Tibial artery (tissue), 4 donors: ENCODE measurements around the gene AK8.
A peak's percentile ranks its signal among the peaks of the same experiment; 100 is the strongest.

Experiments used
- DNase-seq, 2 donors: peaks; one replicate each; pipeline ENCODE4 v3.0.0-alpha.2; 2019
- H3K27ac ChIP-seq, 2 donors: fragments of 200-600 bp; sonication (generic) in 1 of 2; 1 replicate in 1 of 2; 2 replicates in 1 of 2; pipeline ENCODE4 v1.5.1; 2018 to 2019; ENCODE audit warnings: mild to moderate bottlenecking in 1 of 2
- H3K27me3 ChIP-seq, 2 donors: fragments of 200-600 bp; sonication (generic) in 1 of 2; one replicate each; pipeline versions ENCODE4 v1.5.1 to v1.6.0; 2016 to 2019
- H3K36me3 ChIP-seq, 3 donors: fragments of 200-600 bp; sonication (generic) in 2 of 3; one replicate each; pipeline ENCODE4 v1.5.1; 2016 to 2019; ENCODE audit warnings: mild to moderate bottlenecking in 2 of 3
- H3K4me1 ChIP-seq, 4 donors: fragments of 200-600 bp; sonication (generic) in 2 of 4; 1 replicate in 3 of 4; 2 replicates in 1 of 4; pipeline ENCODE4 v1.5.1; 2016 to 2019
- H3K4me3 ChIP-seq, 2 donors: fragments of 200-600 bp; sonication (generic) in 1 of 2; 1 replicate in 1 of 2; 2 replicates in 1 of 2; pipeline ENCODE4 v1.5.1; 2018 to 2019; ENCODE audit warnings: mild to moderate bottlenecking in 2 of 2
- H3K9me3 ChIP-seq, 3 donors: fragments of 200-600 bp; sonication (generic) in 1 of 3; one replicate each; pipeline ENCODE4 v1.5.1; 2016 to 2019
- intact Hi-C: fragments of 100-400 bp; cut with DNase I; formaldehyde crosslinking; loops from one replicate; pipeline ENCODE4 v1.15.0; 2023; ENCODE audit warnings: low total_unique reads
- TF ChIP-seq, protein P1 (sequence below), 2 experiments: fragments of 200-600 bp in 1 of 2; fragments of 450-650 bp in 1 of 2; IDR thresholded peaks; one replicate each; pipeline ENCODE4 v1.5.1; 2017 to 2019; ENCODE audit warnings: antibody characterized with exemption in 2 of 2, mild to moderate bottlenecking in 1 of 2, moderate library complexity in 1 of 2

AK8 gene

GRCh38 chr9:132729235-132729890, 148.7 kb downstream of the AK8 start:
- Histone ChIP-seq H3K9me3 (no peaks in the 10 kb centered on the region), H3K27me3 (peaks cover 0 to 28% of the 10 kb centered on the region in 2 donors), H3K4me3 (no peak overlapping the region), H3K36me3 (no peaks in the 10 kb centered on the region), H3K4me1 (no peaks in the 10 kb centered on the region), H3K27ac (no peak overlapping the region)
- TF ChIP-seq, protein P1, sequence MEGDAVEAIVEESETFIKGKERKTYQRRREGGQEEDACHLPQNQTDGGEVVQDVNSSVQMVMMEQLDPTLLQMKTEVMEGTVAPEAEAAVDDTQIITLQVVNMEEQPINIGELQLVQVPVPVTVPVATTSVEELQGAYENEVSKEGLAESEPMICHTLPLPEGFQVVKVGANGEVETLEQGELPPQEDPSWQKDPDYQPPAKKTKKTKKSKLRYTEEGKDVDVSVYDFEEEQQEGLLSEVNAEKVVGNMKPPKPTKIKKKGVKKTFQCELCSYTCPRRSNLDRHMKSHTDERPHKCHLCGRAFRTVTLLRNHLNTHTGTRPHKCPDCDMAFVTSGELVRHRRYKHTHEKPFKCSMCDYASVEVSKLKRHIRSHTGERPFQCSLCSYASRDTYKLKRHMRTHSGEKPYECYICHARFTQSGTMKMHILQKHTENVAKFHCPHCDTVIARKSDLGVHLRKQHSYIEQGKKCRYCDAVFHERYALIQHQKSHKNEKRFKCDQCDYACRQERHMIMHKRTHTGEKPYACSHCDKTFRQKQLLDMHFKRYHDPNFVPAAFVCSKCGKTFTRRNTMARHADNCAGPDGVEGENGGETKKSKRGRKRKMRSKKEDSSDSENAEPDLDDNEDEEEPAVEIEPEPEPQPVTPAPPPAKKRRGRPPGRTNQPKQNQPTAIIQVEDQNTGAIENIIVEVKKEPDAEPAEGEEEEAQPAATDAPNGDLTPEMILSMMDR (IDR thresholded peaks at IDR 0.05): no peak
- DNase-seq: no peak
- intact Hi-C loops: no loop called here

DNA sequence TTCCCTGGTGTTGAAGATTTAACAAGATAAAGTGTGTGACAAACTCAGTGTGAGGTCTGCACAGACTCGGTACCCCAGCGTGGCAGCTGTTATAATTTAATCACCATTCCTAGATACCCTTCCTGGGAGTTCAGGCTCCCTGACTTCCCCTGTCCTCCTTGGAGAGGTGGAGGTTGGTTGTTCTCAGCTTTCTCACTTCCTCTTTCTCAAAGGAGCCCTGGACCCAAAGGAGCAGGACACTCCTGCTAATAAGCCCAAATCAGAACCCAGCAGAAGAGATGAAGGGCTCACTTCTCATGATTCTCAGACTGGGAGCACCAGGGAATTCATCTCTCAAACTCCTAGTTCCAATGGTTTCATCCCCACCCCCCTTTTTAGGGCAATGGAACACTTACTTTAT, 149.6 kb downstream of the AK8 start:
- Histone ChIP-seq H3K27ac (no peak overlapping the region), H3K4me3 (no peak overlapping the region), H3K4me1 (no peaks in the 10 kb centered on the region), H3K9me3 (no peaks in the 10 kb centered on the region), H3K36me3 (no peaks in the 10 kb centered on the region), H3K27me3 (peaks cover 0 to 24% of the 10 kb centered on the region in 2 donors)
- intact Hi-C loops: no loop called here
- DNase-seq: no peak
- TF ChIP-seq, protein P1 (IDR thresholded peaks at IDR 0.05): no peak

DNA sequence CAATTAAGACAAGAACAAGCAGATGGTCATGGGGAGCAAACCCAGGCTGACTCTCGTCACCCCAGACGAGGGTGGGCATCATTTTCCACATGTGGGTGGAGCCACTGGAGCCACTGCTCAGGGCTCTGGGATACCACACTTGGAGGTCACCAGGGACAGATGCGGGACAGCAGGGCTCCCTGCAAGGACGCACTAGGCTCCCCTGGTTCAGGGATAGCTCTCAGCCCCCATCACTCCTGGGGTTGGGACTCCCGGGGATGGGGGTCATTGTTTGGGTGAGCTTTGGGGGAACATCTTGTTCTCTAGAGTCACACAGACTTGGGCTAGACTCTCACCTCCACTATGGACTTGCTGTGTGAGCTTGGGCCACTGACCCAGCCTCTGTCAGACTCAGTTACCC, 150.0 kb downstream of the AK8 start:
- peaks cover 0 to 23% of the 10 kb centered on the region in 2 donors for H3K27me3 ChIP-seq

GRCh38 chr9:132726576-132727130, 151.4 kb downstream of the AK8 start:
- no peak overlapping the region for H3K27ac ChIP-seq
- intact Hi-C loops: no loop called here
- H3K9me3 ChIP-seq: no peaks in the 10 kb centered on the region
- peak in 1 of 2 donors; percentile 15 for DNase-seq
- peaks cover 0 to 30% of the 10 kb centered on the region in 2 donors for H3K27me3 ChIP-seq
- TF ChIP-seq, protein P1 (IDR thresholded peaks at IDR 0.05): no peak
- no peak overlapping the region for H3K4me3 ChIP-seq
- no peaks in the 10 kb centered on the region for H3K4me1 ChIP-seq
- H3K36me3 ChIP-seq: no peaks in the 10 kb centered on the region

More for the DNA sequence above, 150.0 kb downstream of the AK8 start:
- no peak for DNase-seq
- Histone ChIP-seq H3K27ac (no peak overlapping the region), H3K4me1 (no peaks in the 10 kb centered on the region), H3K4me3 (no peak overlapping the region), H3K36me3 (no peaks in the 10 kb centered on the region), H3K9me3 (no peaks in the 10 kb centered on the region)
- TF ChIP-seq, protein P1 (IDR thresholded peaks at IDR 0.05): no peak
- intact Hi-C loops: no loop called here

DNA sequence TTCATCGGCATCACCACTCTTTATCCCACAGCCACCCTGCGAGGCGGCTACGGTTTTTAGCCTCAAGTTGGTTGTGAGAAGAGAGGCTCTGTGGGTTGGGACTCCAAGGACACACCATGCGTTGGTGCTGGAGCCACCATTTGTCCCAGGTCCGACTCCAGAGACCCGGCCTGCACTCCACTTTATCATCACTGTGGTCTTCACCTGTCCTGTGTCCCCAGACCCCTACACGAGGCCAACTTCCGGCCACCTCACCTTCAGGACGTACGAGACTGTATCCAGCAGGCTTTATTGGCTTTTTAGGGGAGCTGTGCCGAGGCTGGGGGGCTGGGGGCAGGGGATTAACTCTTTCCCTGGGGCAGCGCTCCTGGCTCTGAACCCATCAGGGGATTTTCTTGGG, 152.8 kb downstream of the AK8 start:
- Histone ChIP-seq H3K9me3 (no peaks in the 10 kb centered on the region), H3K36me3 (no peaks in the 10 kb centered on the region), H3K27me3 (peaks cover 0 to 26% of the 10 kb centered on the region in 2 donors), H3K27ac (no peak overlapping the region), H3K4me1 (no peaks in the 10 kb centered on the region), H3K4me3 (no peak overlapping the region)
- intact Hi-C loops: no loop called here
- TF ChIP-seq, protein P1 (IDR thresholded peaks at IDR 0.05): no peak
- peak in 1 of 2 donors; percentile 32 for DNase-seq
